ENCODE data around the gene AREL1.

AREL1 gene

GRCh38 chr14:74697976-74698375 is 14.9 kb downstream of the AREL1 start:
- FAIRE-seq: no peak

DNA sequence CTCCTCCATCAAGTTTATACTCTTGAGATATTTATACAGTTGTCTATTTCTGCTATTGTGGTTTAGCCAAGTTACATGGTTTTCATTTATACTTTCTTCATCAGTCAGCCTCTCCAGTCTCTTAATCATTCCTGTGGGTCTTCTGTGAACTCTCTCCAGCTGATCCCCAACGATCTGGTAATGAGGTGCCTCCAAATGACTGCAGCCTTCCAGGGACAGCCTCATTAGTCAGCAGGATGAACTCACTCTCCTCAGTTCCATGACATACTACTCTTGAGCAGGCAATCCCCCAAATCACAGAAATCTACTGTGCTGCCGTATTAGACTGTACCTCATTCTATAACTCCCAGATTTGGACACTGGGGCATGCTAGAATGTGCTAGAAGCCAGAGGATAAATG is 15.3 kb downstream of the AREL1 start:
- FAIRE-seq: no peak

- FAIRE-seq: no peak
Observed at GRCh38 chr14:74697011-74697410, 15.9 kb downstream of the AREL1 start.

- no peak for FAIRE-seq
Observed at GRCh38 chr14:74695406-74695805, 17.5 kb downstream of the AREL1 start.

DNA sequence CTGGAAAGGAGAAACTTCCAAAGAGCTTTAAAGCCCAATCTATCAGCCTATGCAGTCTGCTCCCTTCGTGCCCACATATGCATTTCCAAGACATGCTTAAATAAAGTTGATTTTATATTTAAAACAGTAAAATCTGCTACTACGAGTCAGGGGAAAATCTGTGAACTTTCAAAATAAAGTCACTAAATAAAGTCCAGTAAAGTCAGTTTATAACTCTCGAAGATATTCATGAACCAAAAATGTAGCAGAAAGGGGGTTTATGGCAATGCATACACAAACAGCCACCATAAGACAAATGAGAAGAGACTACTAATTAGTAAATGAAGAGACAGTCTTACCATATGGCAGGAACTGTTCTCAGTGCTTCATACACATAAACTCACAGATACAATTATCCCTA is 19.7 kb downstream of the AREL1 start:
- FAIRE-seq: no peak

DNA sequence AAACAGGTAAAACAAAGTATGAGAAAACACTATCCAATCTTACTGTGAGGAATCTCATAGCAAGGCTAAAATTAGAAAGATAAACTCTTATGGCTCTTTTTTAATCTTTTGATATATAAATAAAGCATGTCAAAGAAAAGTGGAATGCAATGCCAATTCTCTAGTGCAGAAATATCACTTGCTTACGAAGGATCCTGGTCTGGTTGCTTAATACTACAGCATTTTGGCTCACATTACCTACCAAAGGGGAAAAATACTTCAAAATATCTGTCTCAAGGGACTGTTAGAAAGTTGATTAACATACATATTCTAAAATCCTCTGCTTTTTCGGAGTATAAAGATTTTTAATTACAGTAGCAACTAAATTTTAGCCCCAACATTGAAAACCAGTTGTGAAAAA is 21.4 kb downstream of the AREL1 start:
- FAIRE-seq: no peak

DNA sequence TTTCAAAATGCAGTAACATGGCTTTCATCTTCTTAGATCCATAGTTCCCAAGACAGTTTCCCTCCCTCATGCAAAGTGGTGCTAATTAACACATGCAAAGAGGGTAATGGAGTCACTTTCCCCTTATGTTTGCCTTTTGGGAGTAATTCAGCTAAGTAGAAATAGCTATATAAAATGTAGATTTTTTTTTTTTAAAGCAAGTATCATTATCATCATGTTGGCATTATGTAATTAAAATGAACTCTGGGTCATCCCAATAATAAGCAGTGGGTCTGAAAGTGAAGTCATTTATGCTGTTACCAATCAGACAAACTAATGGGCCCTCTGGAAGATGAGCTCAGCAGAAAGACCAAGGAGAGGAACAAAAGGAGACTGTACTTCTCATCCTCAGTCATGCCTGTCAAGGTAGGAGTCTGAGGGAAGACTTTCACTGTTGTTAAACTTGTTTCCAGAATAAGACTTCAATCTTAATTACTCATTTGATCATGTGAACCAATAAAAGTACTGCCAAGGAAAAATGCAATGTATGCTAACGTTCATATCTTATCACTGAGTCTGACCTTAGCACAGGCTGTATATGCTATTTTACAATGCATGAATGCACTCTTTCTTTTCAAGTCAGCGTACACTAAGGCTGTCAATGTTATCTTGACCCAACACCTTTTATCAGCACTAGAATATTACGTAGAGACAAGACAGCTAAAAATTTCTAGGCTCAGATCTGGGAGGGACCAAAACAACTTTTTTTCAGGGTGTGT is 26.8 kb downstream of the AREL1 start:
- FAIRE-seq: no peak

DNA sequence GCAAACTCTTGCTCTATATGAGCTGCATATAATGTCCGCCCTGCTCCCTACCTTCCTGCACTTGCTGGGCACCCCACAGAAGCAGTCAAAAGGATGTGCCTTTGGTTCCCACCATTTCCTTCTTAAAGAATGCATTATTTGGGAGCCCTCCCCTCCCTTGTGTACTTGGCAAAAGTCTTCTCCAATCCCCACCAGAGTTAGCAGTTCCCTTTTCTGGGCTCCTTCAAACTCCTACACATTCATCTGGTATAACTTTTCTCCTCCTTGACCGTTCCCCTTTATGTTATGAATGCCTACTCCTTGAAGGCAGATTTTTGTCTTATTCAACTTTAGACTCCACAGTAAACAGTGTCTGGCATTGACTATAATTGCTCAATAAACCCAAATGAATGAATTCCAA is 27.8 kb downstream of the AREL1 start:
- no peak for FAIRE-seq

DNA sequence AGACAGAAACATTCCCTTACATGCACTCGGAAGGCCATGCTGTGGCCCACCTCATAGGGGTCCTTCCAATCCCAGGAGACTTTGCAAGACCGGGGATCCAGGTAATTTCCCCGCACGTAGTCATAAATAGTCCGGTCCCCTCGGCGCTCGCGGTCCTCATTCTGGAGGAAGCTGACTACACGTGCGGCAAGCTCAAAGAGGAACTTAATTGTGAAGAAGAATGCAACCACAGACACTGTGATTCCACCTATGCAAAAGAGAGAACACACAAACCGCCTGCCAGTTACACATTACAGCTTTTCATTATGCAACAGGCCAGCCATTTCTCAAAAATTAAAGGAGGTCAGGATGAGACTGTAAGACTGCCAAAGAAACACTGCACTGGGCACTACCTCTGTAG is 28.4 kb downstream of the AREL1 start:
- FAIRE-seq: no peak

DNA sequence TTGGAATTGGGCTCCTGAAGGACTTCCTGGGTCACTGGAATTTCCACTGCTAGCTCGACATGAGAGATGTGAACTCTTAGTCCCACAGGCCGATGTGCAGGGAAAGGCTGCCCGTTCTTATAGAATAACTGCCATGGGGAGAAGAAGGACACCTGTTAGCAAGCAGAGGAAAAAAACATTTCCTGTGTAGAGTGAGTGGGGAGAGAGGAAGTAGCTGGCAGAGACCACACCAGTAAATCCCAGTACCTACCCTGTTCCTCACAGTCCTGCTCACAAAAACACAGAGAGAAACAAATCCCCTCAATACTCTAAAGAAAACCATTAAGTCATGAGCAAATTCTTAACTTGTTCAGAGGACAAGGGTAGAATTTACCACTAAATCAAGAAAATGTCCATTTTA is 29.5 kb downstream of the AREL1 start:
- no peak for FAIRE-seq

DNA sequence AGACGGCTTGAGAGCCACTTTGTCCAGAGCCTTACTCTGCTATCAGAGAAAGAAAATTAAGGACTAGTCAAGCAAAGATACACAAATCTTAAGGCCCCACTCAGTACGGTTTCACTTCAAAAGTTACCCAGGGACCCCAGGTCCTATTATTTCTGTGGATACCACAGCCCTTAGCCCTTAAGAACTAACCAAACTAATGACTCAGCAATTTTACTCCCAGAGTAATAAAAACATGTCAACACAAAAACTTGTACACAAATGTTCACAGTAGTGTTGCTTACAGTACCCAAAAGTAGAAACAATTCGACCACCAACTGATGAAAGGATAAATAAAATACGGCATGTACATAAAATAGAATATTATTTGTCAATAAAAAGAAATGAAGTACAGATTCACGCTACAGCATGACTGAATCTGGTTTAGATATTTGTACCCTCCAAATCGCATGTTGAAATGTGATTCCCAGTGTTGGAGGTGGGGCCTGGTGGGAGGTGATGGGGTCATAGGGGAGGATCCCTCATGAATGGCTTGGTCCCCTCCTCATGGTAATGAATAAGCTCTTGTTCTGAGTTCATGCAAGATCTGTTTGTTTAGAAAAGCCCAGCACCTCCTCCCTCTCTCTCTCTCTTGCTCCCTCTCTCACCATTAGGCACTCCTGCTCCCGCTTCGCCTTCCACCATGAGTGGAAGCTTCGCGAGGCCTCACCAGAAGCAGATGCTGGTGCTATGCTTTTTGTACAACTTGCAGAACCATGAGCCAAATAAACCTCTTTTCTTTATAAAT is 30.5 kb downstream of the AREL1 start:
- no peak for FAIRE-seq

DNA sequence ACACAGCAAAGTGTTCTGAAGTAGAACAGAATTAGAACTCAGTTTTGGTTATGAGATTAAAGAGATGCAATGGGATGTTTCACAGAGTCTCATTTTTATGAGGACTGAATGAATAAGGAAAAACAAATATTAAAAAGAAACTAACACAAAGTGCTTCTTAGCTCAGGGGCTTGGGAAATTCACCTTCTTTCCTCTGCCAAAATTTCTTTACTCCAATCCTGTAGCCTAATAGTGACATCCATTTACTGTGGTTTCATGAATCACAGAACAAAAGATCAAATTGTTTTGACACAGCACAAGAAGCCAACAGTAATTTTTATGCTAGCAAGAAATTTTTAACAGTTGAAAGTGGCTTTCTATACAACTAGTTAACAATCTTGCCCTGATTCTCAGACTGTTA is 37.7 kb downstream of the AREL1 start:
- FAIRE-seq: no peak

DNA sequence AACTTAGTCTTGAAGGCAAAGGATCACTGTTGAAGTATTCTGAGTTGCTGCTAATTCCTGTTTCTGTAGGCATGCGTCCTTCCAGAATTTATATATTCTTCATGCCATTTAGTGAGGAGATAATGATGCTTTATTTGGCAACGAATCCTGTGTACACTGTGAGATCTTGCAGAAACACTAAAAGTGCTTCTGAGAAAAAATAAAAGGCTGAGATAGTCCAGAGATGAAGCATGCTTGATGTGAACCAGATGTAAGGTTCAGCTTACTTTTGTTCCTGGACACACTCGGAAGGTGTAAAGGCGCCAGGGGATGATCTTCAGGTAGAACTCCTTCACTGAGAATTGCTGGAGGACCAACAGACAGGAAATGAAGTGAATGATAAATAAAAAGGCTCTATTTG is 39.1 kb downstream of the AREL1 start:
- FAIRE-seq: no peak

DNA sequence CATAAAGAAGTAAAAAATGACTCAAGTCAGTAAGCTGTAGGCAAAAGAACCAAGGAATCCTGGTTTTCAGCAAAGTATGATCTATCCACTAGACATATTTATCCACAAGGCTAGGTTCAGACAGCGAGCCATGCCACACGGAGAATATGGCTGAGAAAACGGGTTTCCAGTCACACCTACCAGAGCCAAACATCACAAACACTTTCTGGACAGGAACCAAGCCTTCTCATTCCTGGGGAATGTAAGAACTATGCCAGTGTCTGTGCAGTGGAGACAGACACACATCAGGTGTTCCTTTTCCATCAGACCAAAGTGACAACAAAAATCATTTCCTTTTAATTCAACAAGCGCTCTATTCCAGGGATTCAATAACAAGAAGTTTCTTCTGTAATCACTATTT is 41.1 kb downstream of the AREL1 start:
- no peak for FAIRE-seq

DNA sequence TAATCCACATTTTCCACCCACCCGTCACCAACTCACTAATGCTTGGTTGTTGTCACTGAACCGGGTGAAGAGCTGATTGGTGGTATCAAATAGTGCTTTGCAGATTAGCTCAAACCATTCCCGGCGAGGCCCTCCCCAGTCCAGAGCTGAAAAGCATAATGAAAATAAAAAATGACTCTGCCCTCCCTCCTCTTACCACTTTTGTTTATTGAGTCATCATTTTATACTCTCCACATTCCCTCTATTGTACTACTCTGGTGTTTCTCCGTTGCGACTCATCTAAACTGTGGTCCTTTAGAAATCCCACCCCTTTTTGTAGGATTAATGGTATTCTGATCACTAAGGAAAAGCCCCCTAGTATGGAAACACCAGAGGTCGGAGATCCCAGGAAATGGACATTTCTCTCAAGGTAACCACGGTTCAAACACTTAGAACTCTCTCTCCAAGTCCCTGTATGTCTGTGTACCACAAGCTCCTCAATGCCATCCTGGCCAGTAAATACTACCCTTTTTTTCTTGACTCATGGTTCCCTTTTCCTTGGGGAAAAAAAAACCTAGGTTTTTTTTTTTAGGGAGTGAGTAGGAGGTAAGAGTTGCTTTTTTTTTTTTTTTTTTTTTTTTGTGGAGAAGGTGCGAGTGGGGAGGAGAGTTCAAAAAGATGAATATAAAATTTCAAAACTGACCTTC is 42.0 kb downstream of the AREL1 start:
- no peak for FAIRE-seq

GRCh38 chr14:74669846-74670245 is 43.0 kb downstream of the AREL1 start:
- FAIRE-seq: no peak

- FAIRE-seq: no peak
Observed at GRCh38 chr14:74669256-74669655, 43.6 kb downstream of the AREL1 start.

- FAIRE-seq: no peak
Observed at GRCh38 chr14:74667758-74668157, 45.1 kb downstream of the AREL1 start.

- no peak for FAIRE-seq
Observed at GRCh38 chr14:74664717-74665116, 48.2 kb downstream of the AREL1 start.

GRCh38 chr14:74663884-74664283 is 49.0 kb downstream of the AREL1 start:
- FAIRE-seq: no peak

- FAIRE-seq: no peak
Observed at GRCh38 chr14:74661726-74662450, 51.0 kb downstream of the AREL1 start.

- no peak for FAIRE-seq
Observed at GRCh38 chr14:74660863-74661262, 52.0 kb downstream of the AREL1 start.

- FAIRE-seq: no peak
Observed at GRCh38 chr14:74660167-74660566, 52.7 kb downstream of the AREL1 start.
